SK-N-SH treated with all-trans-retinoic acid at 6 μM for 48 hours (cell line): Measurements from ENCODE around the gene LRBA.
"Not testable (repeated sequence)": the region's sequence is repeated elsewhere in the genome, so short reads cannot be mapped to it uniquely, and the experiment has no call there.

Source experiments
- ATAC-seq: fragments of 200-7000 bp; cut with Tn5 transposase; 3 replicates; pipeline ENCODE4 v1.9.1; 2020; ENCODE audit warnings: mild to moderate bottlenecking, moderate library complexity
- ARNTL ChIP-seq: fragments of 450-650 bp; formaldehyde crosslinking; IDR thresholded peaks from 2 replicates; pipeline ENCODE4 v1.5.0; 2020; ENCODE audit warnings: low read depth, mild to moderate bottlenecking, moderate library complexity, borderline replicate concordance
- BACH2 ChIP-seq: fragments of 250-450 bp; sonication (Bioruptor Pico); IDR thresholded peaks from 2 replicates; pipeline ENCODE4 v1.9.0; 2021; ENCODE audit warnings: mild to moderate bottlenecking, borderline replicate concordance
- CREB5 ChIP-seq: fragments of 250-450 bp; sonication (Bioruptor Pico); IDR thresholded peaks from 2 replicates; pipeline ENCODE4 v1.5.1; 2020; ENCODE audit warnings: low read depth, mild to moderate bottlenecking, moderate library complexity
- CSDC2 ChIP-seq: fragments of 250-450 bp; sonication (Bioruptor Pico); IDR thresholded peaks from 2 replicates; pipeline ENCODE4 v1.5.0; 2020; ENCODE audit warnings: mild to moderate bottlenecking, moderate library complexity
- CSRNP3 ChIP-seq: fragments of 250-450 bp; sonication (Bioruptor Pico); IDR thresholded peaks from 2 replicates; pipeline ENCODE4 v1.5.1; 2021; ENCODE audit warnings: mild to moderate bottlenecking, moderate library complexity
- ESRRG ChIP-seq: fragments of 250-450 bp; sonication (Bioruptor Pico); IDR thresholded peaks from 2 replicates; pipeline ENCODE4 v1.6.1; 2021; ENCODE audit warnings: mild to moderate bottlenecking
- ISL1 ChIP-seq: fragments of 250-450 bp; sonication (Bioruptor Pico); IDR thresholded peaks from 2 replicates; pipeline ENCODE4 v2.1.2; 2022; ENCODE audit warnings: mild to moderate bottlenecking, moderate library complexity
- OSR1 ChIP-seq: fragments of 250-450 bp; sonication (Bioruptor Pico); IDR thresholded peaks from 2 replicates; pipeline ENCODE4 v1.8.0; 2022; ENCODE audit warnings: moderate library complexity, mild to moderate bottlenecking, inconsistent platforms
- PATZ1 ChIP-seq: fragments of 250-450 bp; sonication (Bioruptor Pico); IDR thresholded peaks from 2 replicates; pipeline ENCODE4 v1.8.0; 2020; ENCODE audit warnings: mild to moderate bottlenecking, moderate library complexity, borderline replicate concordance
- RARB ChIP-seq: fragments of 250-450 bp; sonication (Bioruptor Pico); IDR thresholded peaks from 2 replicates; pipeline ENCODE4 v1.8.0; 2021; ENCODE audit warnings: mild to moderate bottlenecking, moderate library complexity
- TCF4 ChIP-seq: fragments of 250-450 bp; sonication (Bioruptor Pico); IDR thresholded peaks from 2 replicates; pipeline ENCODE4 v1.8.0; 2021; ENCODE audit warnings: mild to moderate bottlenecking, moderate library complexity, borderline replicate concordance
- TOX ChIP-seq: fragments of 250-450 bp; sonication (Bioruptor Pico); IDR thresholded peaks from 2 replicates; pipeline ENCODE4 v1.8.0; 2021; ENCODE audit warnings: mild to moderate bottlenecking, moderate library complexity, borderline replicate concordance
- TSHZ2 ChIP-seq: fragments of 250-450 bp; sonication (Bioruptor Pico); IDR thresholded peaks from 2 replicates; pipeline ENCODE4 v1.5.0; 2020; ENCODE audit warnings: mild to moderate bottlenecking, moderate library complexity
- ZFP3 ChIP-seq: fragments of 250-450 bp; sonication (Bioruptor Pico); IDR thresholded peaks from 2 replicates; pipeline ENCODE4 v1.5.0; 2020; ENCODE audit warnings: mild to moderate bottlenecking, moderate library complexity
- ZFP30 ChIP-seq: fragments of 450-650 bp; formaldehyde crosslinking; IDR thresholded peaks from 2 replicates; pipeline ENCODE4 v1.5.0; 2022; ENCODE audit warnings: mild to moderate bottlenecking, moderate library complexity
- ZNF70 ChIP-seq: fragments of 450-650 bp; formaldehyde crosslinking; IDR thresholded peaks from 2 replicates; pipeline ENCODE4 v1.5.0; 2020; ENCODE audit warnings: mild to moderate bottlenecking, moderate library complexity

Gene LRBA

GRCh38 chr4:150744570-150744969, 270.5 kb downstream of the LRBA start (continued):
- no peak for TF ChIP-seq CSRNP3
- TF ChIP-seq, all 23 proteins: peak for 0

GRCh38 chr4:150743564-150744342, 271.3 kb downstream of the LRBA start:
- ATAC-seq = peak; percentile 69; the same call in 2 of the 3 replicates
- peak; percentile 72; the same call in 1 of the 2 replicates for TF ChIP-seq TSHZ2 (CRISPR knock-in tag)
- TF ChIP-seq PATZ1 (CRISPR knock-in tag) = no peak
- peak; percentile 95 for TF ChIP-seq CREB5 (CRISPR knock-in tag)
- TF ChIP-seq ISL1 (CRISPR knock-in tag) = peak; percentile 93
- 0 out of 2 replicates have a peak, but pooled peaks have one; percentile 17 for TF ChIP-seq ZNF70 (CRISPR knock-in tag)
- peak; percentile 79 for TF ChIP-seq TCF4 (CRISPR knock-in tag)
- no peak for TF ChIP-seq ARNTL (CRISPR knock-in tag)
- TF ChIP-seq, all 23 proteins: peak for 5

- not testable (repeated sequence) for ATAC-seq
Measured at GRCh38 chr4:150742930-150743329, 272.2 kb downstream of the LRBA start.

- TF ChIP-seq ESRRG (CRISPR knock-in tag) (no peak), ZNF70 (CRISPR knock-in tag) (no peak), RARB (no peak)
- TF ChIP-seq, all 23 proteins: peak for 0
Measured at GRCh38 chr4:150739591-150739990, 275.5 kb downstream of the LRBA start.

GRCh38 chr4:150725957-150726523, 289.0 kb downstream of the LRBA start:
- TF ChIP-seq ARNTL (CRISPR knock-in tag) = no peak
- TF ChIP-seq RARB = no peak
- TF ChIP-seq ZNF70 (CRISPR knock-in tag) = no peak
- TF ChIP-seq TOX = no peak
- TF ChIP-seq ZFP3 (CRISPR knock-in tag) = no peak
- TF ChIP-seq ZFP30 (CRISPR knock-in tag) = no peak
- TF ChIP-seq BACH2 (CRISPR knock-in tag) = no peak
- no peak for TF ChIP-seq OSR1
- no peak for TF ChIP-seq CSRNP3
- TF ChIP-seq CSDC2 = no peak
- no peak for ATAC-seq

More at GRCh38 chr4:150739591-150739990, 275.5 kb downstream of the LRBA start:
- ATAC-seq = no peak
